ENCODE data around the gene TSC22D3. TPM values are rescaled to one million over a fixed set of nuclear protein-coding genes. Genes with fewer than 3 reads are reported as not detected.

The TSC22D3 gene
- total RNA-seq, 1 donor: 13.3 TPM

GRCh38 chrX:107773206-107773605 is 2.4 kb downstream of the TSC22D3 start:
- TF ChIP-seq, protein P1, sequence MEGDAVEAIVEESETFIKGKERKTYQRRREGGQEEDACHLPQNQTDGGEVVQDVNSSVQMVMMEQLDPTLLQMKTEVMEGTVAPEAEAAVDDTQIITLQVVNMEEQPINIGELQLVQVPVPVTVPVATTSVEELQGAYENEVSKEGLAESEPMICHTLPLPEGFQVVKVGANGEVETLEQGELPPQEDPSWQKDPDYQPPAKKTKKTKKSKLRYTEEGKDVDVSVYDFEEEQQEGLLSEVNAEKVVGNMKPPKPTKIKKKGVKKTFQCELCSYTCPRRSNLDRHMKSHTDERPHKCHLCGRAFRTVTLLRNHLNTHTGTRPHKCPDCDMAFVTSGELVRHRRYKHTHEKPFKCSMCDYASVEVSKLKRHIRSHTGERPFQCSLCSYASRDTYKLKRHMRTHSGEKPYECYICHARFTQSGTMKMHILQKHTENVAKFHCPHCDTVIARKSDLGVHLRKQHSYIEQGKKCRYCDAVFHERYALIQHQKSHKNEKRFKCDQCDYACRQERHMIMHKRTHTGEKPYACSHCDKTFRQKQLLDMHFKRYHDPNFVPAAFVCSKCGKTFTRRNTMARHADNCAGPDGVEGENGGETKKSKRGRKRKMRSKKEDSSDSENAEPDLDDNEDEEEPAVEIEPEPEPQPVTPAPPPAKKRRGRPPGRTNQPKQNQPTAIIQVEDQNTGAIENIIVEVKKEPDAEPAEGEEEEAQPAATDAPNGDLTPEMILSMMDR (IDR thresholded peaks at IDR 0.05; ENCODE audit: insufficient read depth, low read length): no peak
- no peak overlapping the region for H3K4me3 ChIP-seq (ENCODE audit: low read depth, low read length)
- DNase-seq (ENCODE audit: low read depth): no peak

DNA sequence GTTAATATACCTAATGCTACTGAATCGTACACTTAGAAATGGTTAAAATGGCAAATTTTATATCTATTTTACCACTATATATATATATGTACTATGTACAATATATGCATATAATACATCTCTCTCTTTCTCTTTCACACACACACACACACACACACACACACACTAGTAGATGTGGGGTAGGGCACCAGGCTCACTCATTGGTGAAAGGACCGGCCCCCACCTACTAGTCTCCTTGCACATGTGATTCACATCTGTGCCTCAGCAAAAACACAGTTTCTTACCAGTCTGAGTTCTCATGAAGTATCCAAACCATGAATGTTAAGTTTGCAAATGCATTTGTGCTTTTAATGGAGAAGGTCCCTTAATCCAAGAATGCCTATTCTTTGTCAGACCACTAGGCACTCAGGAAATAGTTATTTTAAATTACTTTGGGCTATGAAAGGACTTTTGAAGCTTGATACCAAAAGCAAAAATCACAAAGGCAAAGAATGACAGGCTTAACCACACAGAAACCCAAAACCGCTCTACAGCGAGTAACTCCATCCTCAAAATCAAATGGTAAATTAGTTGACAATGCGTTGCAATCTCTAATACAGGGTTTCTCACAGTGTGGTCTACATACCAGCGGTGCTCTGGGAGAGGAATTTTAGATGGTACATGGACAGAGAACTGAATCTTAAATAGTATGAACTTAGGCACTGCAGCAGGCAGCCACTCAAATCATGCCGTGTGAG is 5.8 kb downstream of the TSC22D3 start:
- TF ChIP-seq, protein P1 (IDR thresholded peaks at IDR 0.05; ENCODE audit: insufficient read depth, low read length): no peak
- no peak overlapping the region for H3K4me3 ChIP-seq (ENCODE audit: low read depth, low read length)
- DNase-seq (ENCODE audit: low read depth): no peak

DNA sequence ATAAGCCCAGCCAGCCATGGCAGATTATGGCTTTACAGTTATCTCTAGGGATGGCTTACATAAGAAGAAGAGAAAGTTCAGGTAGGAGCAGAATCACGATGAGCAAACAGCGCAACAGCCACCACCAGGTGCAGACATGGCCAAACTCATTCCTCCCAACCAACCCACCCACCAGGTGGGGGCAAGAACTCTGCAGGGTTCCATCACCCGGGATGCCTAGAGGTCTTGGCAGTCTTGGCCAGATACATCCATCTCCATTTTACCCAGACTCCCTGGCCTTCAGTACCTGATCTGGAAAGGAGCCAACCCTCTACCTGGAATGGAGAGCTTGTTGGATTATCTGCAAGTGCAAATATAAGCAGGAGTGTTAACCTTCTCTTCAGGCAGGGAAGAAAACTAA is 7.5 kb downstream of the TSC22D3 start:
- H3K4me3 ChIP-seq (ENCODE audit: low read depth, low read length): no peak overlapping the region
- TF ChIP-seq, protein P1 (IDR thresholded peaks at IDR 0.05; ENCODE audit: insufficient read depth, low read length): no peak
- no peak for DNase-seq (ENCODE audit: low read depth)

GRCh38 chrX:107766470-107767150 is 9.0 kb downstream of the TSC22D3 start:
- peak; percentile 67 for DNase-seq (ENCODE audit: low read depth)
- no peak overlapping the region for H3K4me3 ChIP-seq (ENCODE audit: low read depth, low read length)

DNA sequence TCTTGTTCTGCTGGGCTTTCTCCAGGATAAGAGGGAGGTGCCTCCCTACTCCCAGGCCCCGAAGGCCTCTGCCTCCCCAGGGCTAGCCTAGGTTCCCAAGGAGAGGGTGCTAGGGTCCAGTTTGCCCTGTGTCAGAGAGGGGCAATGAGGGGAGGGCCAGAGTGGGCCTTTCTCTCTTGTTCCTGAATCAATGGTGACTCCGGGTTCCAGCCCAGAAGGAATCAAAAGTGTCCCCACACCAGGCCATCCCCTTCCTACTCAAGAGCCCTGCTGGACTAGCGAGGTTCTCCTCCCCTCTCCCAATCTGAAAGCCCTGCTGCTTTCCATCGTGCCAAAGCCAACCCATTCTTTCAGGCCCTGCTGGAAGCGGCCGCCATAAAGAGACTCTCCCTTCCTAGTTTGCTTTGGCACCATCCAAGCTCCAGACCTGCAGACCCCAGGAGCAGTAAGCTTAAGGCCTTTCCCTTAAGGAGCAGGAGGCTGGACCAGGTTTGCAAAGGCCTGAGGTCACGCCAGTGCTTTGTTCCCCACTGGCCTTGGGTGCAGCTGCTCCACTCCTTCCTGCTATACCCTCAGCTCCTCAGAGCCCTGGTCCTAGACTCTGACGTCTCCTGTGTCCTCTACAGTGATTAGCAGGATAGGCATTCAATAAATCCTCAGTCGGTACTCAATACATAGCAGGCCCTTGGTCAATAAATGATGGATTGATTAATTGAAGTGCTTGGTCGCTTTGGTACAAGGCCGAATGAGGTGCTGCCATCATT is 10.6 kb downstream of the TSC22D3 start:
- TF ChIP-seq, protein P1 (IDR thresholded peaks at IDR 0.05; ENCODE audit: insufficient read depth, low read length): no peak
- H3K4me3 ChIP-seq (ENCODE audit: low read depth, low read length): no peak overlapping the region
- DNase-seq (ENCODE audit: low read depth): no peak

More at GRCh38 chrX:107766470-107767150, 9.0 kb downstream of the TSC22D3 start:
- TF ChIP-seq, protein P1 (IDR thresholded peaks at IDR 0.05; ENCODE audit: insufficient read depth, low read length): no peak

GRCh38 chrX:107763647-107764046 is 11.9 kb downstream of the TSC22D3 start:
- TF ChIP-seq, protein P1 (IDR thresholded peaks at IDR 0.05; ENCODE audit: insufficient read depth, low read length): no peak

More at GRCh38 chrX:107763647-107764046, 11.9 kb downstream of the TSC22D3 start:
- no peak overlapping the region for H3K4me3 ChIP-seq (ENCODE audit: low read depth, low read length)
- no peak for DNase-seq (ENCODE audit: low read depth)

All from fibroblast of the aortic adventitia (primary cell).